Activated CD4-positive, alpha-beta T cell treated with anti-CD3 and anti-CD28 coated beads, Interleukin-2, amount 10 ng/mL, durations not matched to agents 24 days and 14 days (primary cell): ENCODE data around the gene SRGAP3. TPM values are rescaled to one million over a fixed set of nuclear protein-coding genes. Genes with fewer than 3 reads are reported as not detected.
"Not testable (repeated sequence)": the region's sequence is repeated elsewhere in the genome, so short reads cannot be mapped to it uniquely, and the experiment has no call there.

Experiments
- DNase-seq: peaks from one replicate; pipeline ENCODE4 v3.0.0; 2022
- H3K27ac Mint-ChIP-seq: one replicate; pipeline ENCODE4 v1.8.0; 2022; ENCODE audit warnings: mild to moderate bottlenecking, mixed read lengths
- H3K27me3 Mint-ChIP-seq: one replicate; pipeline ENCODE4 v1.8.0; 2022; ENCODE audit warnings: mixed read lengths
- H3K36me3 Mint-ChIP-seq: one replicate; pipeline ENCODE4 v1.8.0; 2022; ENCODE audit warnings: low read depth, mild to moderate bottlenecking, mixed read lengths
- H3K4me1 Mint-ChIP-seq: one replicate; pipeline ENCODE4 v1.8.0; 2021; ENCODE audit warnings: mixed read lengths
- H3K4me3 Mint-ChIP-seq: one replicate; pipeline ENCODE4 v1.8.0; 2022; ENCODE audit warnings: mild to moderate bottlenecking, moderate library complexity, mixed read lengths
- H3K9me3 Mint-ChIP-seq: one replicate; pipeline ENCODE4 v1.8.0; 2021; ENCODE audit warnings: mixed read lengths
- intact Hi-C: fragments of 100-400 bp; cut with micrococcal nuclease; formaldehyde crosslinking; loops from one replicate; pipeline ENCODE4 v1.15.1; 2023
- total RNA-seq: library from RNA; stranded (reverse); gene quantifications from 2 replicates; pipeline ENCODE4 v1.2.3, GENCODE V29; 2022

SRGAP3 gene
- total RNA-seq, 1 donor from 2014 or later: 0.40 TPM

DNA sequence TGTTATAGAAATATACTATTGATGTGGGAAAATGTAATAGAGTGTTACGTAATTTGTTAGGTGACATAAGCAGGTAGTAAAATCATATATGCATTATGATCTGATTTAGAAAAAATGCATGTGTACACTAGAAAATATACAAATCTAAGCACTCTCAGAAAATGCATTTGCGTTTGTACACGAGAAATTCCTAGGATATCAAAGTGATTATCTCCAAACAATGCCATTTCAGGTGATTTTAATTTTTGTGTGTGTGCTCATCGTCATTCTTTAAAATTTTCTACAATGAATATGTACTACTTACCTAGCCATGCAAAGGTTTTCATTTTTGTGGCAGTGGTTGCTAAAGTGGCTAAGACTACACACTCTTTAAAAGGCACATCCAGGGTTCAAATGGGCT is 145.3 kb downstream of the SRGAP3 start:
- H3K27me3 Mint-ChIP-seq: no peaks in the 10 kb centered on the region
- intact Hi-C loops: no loop called here
- no peak overlapping the region for H3K27ac Mint-ChIP-seq

DNA sequence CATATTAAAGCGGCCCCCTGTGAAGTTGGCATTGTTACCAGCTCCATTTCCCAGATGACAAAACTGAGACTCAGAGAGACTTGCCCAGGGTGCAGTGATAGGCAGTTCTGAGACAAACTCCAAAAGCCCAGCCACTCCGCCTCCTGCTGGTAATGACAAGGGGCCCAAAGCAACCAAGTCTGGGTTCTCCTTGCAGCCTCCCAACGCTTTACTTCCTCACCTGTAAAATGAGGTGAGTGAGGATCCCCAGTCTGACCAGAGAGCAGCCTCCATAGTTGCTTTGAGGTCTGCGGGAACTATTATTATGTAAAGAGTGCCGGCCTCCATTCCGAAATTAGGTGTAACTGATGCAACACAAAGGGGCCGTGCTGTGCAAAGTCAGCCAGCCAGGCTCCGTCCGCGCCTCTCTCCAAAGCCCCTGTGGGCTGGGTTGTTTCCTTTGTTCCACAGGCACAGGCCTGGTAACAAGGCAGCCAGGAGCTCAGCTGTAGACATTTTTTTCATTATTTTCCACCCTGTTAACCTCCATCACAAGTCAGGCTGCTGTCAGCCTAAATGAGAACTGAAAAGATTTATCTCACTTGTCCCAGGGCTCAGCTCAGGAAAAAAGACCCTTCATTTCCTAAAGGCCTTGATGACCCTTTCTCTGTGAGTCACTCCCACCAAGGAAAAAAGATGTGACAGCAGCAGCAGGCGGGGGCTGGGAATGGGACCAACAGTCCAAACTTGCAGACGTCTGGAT is 147.0 kb downstream of the SRGAP3 start:
- H3K27me3 Mint-ChIP-seq: no peaks in the 10 kb centered on the region
- H3K4me3 Mint-ChIP-seq: no peak overlapping the region
- no peaks in the 10 kb centered on the region for H3K4me1 Mint-ChIP-seq
- no peak overlapping the region for H3K27ac Mint-ChIP-seq
- H3K9me3 Mint-ChIP-seq: no peaks in the 10 kb centered on the region
- DNase-seq: no peak
- intact Hi-C loops: no loop called here
- H3K36me3 Mint-ChIP-seq: no peaks in the 10 kb centered on the region

More for the DNA sequence above, 145.3 kb downstream of the SRGAP3 start:
- Mint-ChIP-seq H3K4me1 (no peaks in the 10 kb centered on the region), H3K36me3 (no peaks in the 10 kb centered on the region), H3K4me3 (no peak overlapping the region), H3K9me3 (no peaks in the 10 kb centered on the region)
- no peak for DNase-seq

DNA sequence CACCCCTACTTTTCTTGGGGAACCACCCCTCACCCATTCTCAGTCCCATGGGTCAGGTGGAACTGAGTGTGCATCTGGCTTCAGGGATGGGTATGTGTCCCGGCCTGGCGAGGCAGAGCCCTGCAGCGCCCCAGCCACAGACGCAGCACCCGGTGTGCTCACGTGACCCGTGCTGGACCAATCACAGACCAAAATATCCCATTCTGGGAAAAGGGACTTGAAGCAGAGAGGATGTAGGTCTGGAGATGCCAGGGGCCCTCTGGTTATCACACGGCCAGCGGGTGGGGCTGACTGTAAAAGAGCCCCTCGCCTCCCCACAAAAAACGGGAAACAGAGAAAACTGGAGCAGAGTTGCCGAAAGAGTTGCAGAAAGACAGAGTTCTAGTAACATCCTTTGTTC is 148.2 kb downstream of the SRGAP3 start:
- no peaks in the 10 kb centered on the region for H3K36me3 Mint-ChIP-seq
- no peak overlapping the region for H3K27ac Mint-ChIP-seq
- no peak for DNase-seq
- H3K4me1 Mint-ChIP-seq: no peaks in the 10 kb centered on the region
- no peaks in the 10 kb centered on the region for H3K27me3 Mint-ChIP-seq
- intact Hi-C loops: no loop called here
- H3K4me3 Mint-ChIP-seq: no peak overlapping the region
- no peaks in the 10 kb centered on the region for H3K9me3 Mint-ChIP-seq

DNA sequence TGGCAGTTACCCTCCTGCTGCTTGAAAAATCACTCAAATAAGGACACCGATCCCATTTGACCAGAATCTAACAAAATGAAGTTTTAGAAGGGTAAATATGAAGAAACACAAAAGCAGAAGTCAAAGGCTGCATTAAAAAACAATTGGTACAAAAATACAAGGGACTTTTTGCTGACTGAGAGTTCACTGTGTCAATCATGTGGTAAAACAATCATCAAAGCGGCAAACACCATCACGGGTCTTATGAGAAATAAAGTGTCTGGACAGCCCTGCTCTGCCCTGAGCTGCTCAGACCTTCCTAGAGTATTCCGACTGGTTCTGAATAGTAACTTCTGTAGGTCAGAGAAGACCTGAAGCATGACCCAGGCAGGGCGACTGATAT is 148.9 kb downstream of the SRGAP3 start:
- H3K4me1 Mint-ChIP-seq: no peaks in the 10 kb centered on the region
- no peak for DNase-seq
- intact Hi-C loops: no loop called here

DNA sequence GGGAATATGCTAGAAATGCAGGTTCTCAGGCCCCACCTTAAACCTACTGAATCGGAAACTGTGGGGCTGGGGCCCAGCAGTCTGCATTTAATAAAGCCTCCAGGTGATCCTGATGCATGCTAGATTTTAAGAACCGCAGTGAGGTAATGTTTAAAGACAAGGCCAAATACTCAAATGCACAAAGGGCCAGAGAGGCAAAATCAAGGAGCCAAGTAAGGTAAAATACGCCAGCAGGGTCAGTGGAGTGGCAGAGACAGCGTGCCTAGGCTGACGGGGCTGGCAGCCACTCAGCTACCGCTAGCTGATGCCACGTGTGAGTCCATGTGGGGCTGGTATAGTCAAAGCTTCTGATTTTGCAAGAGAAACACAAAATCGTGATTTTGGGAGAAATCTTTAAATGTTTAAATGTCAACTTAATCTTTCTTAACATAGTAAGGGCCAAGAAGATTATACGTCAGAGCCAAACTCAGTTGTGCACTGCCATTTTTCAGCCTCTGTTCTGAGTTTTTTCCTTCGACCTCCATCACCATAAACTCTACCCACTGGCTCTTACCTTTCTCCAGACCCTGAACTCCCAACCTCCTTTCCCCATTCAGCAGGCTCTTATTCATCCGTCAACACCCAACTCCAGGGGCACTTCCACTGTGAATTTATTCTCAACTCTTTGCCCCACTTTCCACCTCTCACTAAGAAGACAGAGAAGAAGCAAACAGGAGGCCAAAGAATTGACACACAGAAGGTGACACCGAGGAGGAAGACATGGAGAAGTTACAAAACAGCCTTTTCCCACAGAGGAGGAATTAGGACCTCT is 149.5 kb downstream of the SRGAP3 start:
- Mint-ChIP-seq H3K9me3 (no peaks in the 10 kb centered on the region), H3K27ac (no peak overlapping the region), H3K27me3 (no peaks in the 10 kb centered on the region), H3K36me3 (no peaks in the 10 kb centered on the region), H3K4me3 (no peak overlapping the region), H3K4me1 (no peaks in the 10 kb centered on the region)
- intact Hi-C loops: no loop called here
- no peak for DNase-seq

More for the DNA sequence above, 148.9 kb downstream of the SRGAP3 start:
- Mint-ChIP-seq H3K4me3 (no peak overlapping the region), H3K9me3 (no peaks in the 10 kb centered on the region), H3K27ac (no peak overlapping the region), H3K27me3 (no peaks in the 10 kb centered on the region), H3K36me3 (no peaks in the 10 kb centered on the region)

DNA sequence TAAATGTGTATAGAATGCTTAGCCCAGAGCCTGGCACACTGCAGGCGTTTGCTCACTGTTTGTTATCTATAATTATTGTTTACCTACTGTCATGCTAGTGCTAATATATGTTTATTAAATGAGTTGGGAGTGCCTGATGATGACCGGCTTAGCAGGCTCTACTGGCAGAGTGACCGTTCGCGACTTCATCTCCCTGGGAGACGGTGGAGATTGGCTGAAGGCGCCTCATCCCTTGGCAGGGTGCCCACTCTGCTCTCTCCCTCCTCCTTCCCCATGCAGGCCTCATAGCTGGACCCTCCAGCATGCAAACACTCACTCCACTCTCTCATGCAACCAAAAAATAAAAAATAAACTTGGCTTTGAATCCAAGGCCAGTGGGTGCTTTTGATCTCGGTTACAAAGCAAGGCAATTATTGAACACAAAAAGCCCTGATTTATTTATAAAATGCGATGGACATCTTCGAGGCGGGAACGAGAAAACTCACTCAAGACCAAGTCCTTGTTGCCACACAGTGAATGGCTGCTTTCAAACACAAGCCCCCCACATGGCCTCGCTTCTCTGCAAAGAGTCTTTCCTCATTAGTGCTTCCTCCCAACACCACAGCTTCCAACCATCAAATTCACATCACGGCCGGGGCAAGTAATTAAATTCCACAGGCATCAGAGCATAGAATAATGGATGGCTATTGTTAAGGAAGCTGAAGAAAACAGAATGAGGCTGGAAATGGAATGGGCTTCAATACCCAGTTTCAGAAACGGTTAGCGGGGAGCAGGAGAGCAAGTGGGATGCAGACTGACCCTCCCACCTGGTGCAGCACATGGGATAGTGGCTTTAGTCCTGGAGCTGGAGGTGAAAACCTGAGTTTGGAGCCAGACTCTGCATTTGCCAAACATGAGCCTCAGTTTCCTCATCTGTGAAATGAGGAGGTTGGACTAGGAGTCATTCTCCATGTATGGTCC is 150.4 kb downstream of the SRGAP3 start:
- no peak overlapping the region for H3K4me3 Mint-ChIP-seq
- no peak overlapping the region for H3K27ac Mint-ChIP-seq
- H3K4me1 Mint-ChIP-seq: no peaks in the 10 kb centered on the region
- H3K9me3 Mint-ChIP-seq: no peaks in the 10 kb centered on the region
- H3K36me3 Mint-ChIP-seq: no peaks in the 10 kb centered on the region
- no peaks in the 10 kb centered on the region for H3K27me3 Mint-ChIP-seq
- DNase-seq: no peak
- intact Hi-C loops: no loop called here

DNA sequence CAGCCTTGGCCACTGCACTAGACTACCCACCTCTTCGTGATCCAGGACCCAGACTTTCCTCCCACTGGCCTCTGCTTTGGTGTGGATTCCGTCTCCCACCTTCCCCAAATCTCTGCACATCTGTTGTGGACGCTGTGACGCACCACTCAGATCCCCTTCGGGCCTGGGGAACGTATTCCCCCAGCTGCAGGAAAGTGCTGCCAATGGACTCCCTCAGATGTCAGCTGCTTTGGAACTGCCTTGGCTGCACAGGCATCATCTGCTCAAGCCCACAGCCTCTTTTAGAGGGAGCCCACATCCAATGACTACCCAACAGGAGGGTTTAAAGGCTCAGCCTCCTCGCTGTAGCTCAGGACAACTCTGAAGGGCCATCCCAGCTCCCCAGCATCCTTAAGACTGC is 152.0 kb downstream of the SRGAP3 start:
- no peaks in the 10 kb centered on the region for H3K36me3 Mint-ChIP-seq
- DNase-seq: no peak
- H3K4me3 Mint-ChIP-seq: no peak overlapping the region
- H3K27me3 Mint-ChIP-seq: peaks cover 4% of the 10 kb centered on the region
- H3K27ac Mint-ChIP-seq: no peak overlapping the region
- intact Hi-C loops: no loop called here
- no peaks in the 10 kb centered on the region for H3K9me3 Mint-ChIP-seq
- H3K4me1 Mint-ChIP-seq: no peaks in the 10 kb centered on the region

DNA sequence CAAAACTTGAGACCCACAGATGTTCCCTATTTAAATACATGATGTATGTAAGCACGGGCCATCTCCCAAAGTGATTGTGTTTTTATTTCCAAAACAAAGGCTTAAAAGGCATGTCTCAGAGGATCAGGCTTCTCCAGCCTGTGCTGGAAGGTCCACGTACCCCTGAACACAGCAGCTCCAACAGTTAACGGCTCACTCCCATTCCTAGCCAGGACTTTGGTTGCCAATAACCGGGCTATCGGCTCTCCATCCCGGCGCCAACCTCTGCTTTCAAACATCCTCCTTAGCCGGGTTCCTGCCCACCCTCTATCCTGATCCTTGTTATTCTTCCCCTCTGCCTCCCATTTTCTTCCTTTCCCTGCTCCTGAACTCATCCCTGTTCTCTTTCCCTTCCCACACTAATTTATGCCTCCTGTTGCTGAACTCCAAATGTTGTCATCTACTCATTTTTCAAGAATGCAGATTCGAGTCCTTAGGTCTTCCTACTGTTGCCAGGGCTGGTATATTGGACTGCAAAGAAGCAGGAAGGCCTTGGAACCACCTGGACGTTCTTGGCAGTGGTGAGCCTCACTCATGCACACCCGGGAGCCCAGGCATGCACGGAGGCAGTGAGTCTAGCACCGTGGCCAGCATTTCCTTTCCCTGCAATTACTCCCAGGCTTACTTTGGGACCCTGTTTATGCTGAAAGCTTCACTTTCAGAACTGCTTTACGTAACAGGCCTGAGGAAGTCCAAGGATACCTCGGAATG is 157.8 kb downstream of the SRGAP3 start:
- Mint-ChIP-seq H3K4me3 (no peak overlapping the region), H3K4me1 (no peaks in the 10 kb centered on the region), H3K27ac (no peak overlapping the region), H3K27me3 (peaks cover 4% of the 10 kb centered on the region), H3K9me3 (no peaks in the 10 kb centered on the region), H3K36me3 (no peaks in the 10 kb centered on the region)
- intact Hi-C loops: no loop called here
- no peak for DNase-seq

DNA sequence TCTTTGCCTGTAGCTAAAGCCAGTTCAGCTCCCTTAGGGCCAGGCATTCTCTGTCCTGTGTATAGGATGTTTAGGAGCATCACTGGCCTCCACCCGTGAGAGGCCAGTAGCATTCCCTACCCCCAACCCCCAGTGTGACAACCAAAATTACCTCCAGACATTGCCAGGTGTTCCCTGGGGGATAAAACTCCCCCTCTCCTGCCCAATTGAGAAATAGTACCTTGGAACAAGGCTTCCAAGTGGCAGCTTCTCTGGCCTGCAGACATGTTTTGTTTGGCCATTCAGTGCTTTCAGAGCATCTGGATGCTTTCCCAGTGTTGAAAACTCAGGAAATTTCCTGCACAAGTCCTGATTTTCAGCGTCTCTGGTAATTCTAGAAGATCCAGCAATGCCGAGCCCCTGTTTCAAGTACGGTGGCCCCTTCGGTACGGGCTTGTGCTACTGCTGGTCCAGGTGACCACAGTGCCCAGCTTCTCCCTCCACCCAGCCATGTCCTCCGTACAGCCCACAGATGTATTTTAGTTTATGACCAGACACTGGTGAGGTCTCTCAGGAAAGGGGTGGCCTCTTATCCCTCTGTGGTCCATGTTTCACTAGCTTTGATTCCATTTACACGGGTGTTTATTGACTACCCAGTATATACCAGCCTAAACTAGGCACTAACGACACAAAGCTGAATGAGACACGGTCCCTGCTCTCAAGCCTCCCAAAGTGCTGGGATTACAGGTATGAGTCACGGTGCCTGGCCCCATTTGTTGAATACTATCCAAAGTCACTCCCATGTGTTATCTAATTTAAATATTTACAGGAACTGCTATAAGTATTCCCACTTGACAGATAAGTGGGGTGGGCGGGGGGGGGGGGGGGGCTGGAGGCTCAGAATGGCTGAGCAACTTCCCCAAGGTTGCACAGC is 160.7 kb downstream of the SRGAP3 start:
- H3K4me3 Mint-ChIP-seq: no peak overlapping the region
- DNase-seq: no peak
- intact Hi-C loops: no loop called here
- peaks cover 3% of the 10 kb centered on the region for H3K27me3 Mint-ChIP-seq
- H3K36me3 Mint-ChIP-seq: no peaks in the 10 kb centered on the region
- H3K4me1 Mint-ChIP-seq: no peaks in the 10 kb centered on the region
- H3K27ac Mint-ChIP-seq: no peak overlapping the region
- H3K9me3 Mint-ChIP-seq: no peaks in the 10 kb centered on the region

DNA sequence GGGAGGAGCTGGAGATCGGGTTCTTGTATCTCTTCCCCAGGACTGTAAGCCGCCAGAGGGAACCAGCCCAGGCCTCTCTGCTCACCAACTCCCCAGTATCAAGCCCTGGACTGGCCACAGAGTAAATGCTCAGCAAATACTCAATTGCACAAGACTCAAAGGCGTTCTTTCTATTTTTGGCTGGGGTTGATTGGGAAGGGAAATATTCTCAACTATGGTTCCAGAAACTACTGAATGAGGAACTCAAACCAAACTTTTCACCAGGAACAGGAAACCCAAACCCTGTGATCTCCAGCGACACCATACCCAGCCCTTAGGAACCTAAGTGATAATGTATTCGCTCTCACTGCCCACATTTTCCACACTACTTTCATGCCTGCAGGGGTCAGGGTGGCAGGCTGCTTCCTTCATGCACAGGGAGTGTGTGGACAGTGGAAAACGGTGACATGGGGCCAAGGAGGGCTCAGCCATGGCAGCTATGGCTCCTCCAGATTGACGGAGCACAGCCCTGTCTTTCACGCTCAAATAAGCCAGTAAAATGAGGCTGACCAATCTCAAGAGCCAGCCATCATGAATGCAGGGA is 161.5 kb downstream of the SRGAP3 start:
- Mint-ChIP-seq H3K27ac (no peak overlapping the region), H3K36me3 (no peaks in the 10 kb centered on the region), H3K9me3 (no peaks in the 10 kb centered on the region), H3K4me3 (no peak overlapping the region), H3K27me3 (no peaks in the 10 kb centered on the region), H3K4me1 (no peaks in the 10 kb centered on the region)
- intact Hi-C loops: no loop called here
- no peak for DNase-seq

DNA sequence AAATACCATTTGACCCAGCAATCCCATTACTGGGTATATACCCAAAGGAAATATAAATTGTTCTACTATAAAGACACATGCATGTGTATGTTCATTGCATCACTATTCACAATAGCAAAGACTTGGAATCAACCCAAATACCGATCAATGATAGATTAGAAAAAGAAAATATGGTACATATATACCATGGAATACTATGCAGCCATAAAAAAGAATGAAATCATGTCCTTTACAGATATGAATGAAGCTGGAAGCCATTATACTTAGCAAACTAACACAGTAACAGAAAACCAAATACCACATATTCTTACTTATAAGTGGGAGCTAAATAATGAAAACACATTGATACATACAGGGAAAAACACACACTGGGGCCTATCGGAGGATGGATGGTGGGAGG is 164.0 kb downstream of the SRGAP3 start:
- DNase-seq, intact Hi-C loops, H3K36me3 Mint-ChIP-seq, H3K9me3 Mint-ChIP-seq, H3K27ac Mint-ChIP-seq, H3K27me3 Mint-ChIP-seq, H3K4me1 Mint-ChIP-seq, H3K4me3 Mint-ChIP-seq: not testable (repeated sequence)

DNA sequence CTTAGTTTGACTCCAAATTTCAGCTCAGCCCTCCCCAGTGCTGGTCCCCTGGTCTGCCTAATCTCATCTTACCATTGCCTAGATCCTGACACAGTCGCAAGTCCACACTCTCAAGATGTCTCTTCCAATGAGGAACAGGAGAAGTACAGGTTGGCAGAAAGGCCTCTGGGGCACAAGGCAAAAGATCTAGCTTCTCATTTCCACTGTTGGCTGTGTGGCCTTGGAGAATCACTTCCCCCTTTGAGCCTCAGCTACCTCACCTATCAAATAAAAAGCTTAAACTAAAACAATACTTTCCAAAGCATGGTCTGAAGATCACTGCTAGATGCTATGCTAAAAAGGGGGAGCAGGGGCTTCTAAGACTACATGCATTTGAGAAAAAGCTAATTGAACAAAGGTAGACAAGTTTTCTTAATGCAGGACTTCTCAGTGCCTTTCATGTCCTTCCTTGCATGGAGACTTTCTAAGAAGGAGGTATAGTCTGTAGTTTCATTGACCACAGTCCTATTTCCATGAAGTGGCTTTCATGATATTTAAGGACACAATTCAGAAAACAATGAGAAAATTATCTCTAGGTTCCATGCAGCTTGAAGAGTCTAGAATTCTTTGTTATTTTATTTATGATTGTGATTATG is 168.1 kb downstream of the SRGAP3 start:
- Mint-ChIP-seq H3K36me3 (no peaks in the 10 kb centered on the region), H3K27me3 (peaks cover 7% of the 10 kb centered on the region), H3K4me1 (no peaks in the 10 kb centered on the region), H3K4me3 (no peak overlapping the region), H3K27ac (no peak overlapping the region), H3K9me3 (no peaks in the 10 kb centered on the region)
- DNase-seq: no peak
- intact Hi-C loops: no loop called here
